NB4 (cell line): ENCODE data around the gene TCN2.

Source experiments
- POLR2A ChIP-seq: IDR thresholded peaks from 2 replicates; pipeline ENCODE4 v1.6.1; 2011; ENCODE audit warnings: mild to moderate bottlenecking; ENCODE audit not compliant: insufficient read length; ENCODE audit errors: extremely low read depth
- TF ChIP-seq, protein P1 (sequence below): IDR thresholded peaks from one replicate; pipeline ENCODE4 v1.5.1; 2012; ENCODE audit warnings: low read depth, low read length

DNA sequence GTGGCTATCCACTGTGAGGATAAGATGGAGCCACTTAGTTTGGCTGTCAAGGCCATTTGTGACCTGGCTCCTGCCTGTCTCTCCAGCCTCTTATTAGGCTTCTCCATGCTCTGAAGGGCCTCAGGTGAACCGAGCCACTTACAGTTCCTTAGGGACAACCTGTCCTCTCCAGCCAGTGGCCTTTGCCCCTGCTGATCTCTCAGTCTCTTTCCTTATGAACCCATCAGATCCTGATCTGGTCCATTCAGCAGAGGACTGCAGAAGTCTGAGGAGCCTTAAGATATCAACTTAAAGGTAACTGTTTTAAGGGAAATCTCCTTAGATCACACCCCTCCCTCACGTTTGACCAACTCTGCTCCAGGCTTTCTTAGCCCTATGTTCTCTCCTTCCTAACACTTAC, 58.3 kb downstream of the TCN2 start:
- TF ChIP-seq, protein P1, sequence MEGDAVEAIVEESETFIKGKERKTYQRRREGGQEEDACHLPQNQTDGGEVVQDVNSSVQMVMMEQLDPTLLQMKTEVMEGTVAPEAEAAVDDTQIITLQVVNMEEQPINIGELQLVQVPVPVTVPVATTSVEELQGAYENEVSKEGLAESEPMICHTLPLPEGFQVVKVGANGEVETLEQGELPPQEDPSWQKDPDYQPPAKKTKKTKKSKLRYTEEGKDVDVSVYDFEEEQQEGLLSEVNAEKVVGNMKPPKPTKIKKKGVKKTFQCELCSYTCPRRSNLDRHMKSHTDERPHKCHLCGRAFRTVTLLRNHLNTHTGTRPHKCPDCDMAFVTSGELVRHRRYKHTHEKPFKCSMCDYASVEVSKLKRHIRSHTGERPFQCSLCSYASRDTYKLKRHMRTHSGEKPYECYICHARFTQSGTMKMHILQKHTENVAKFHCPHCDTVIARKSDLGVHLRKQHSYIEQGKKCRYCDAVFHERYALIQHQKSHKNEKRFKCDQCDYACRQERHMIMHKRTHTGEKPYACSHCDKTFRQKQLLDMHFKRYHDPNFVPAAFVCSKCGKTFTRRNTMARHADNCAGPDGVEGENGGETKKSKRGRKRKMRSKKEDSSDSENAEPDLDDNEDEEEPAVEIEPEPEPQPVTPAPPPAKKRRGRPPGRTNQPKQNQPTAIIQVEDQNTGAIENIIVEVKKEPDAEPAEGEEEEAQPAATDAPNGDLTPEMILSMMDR = no peak
- no peak for TF ChIP-seq POLR2A
